Suprapubic skin (tissue), 4 donors: ENCODE data around the gene AKT1. TPM values are rescaled to one million over a fixed set of nuclear protein-coding genes. Genes with fewer than 3 reads are reported as not detected.

Source experiments
- DNase-seq, 2 donors: peaks; one replicate each; pipeline ENCODE4 v3.0.0-alpha.2; 2019; ENCODE audit warnings: low spot score in 2 of 2
- H3K27ac ChIP-seq: fragments of 200-600 bp; sonication (generic); one replicate; pipeline ENCODE4 v1.5.1; 2019
- H3K27me3 ChIP-seq: fragments of 200-600 bp; sonication (generic); one replicate; pipeline ENCODE4 v1.5.1; 2019
- H3K36me3 ChIP-seq: fragments of 200-600 bp; sonication (generic); one replicate; pipeline ENCODE4 v1.5.1; 2019
- H3K4me1 ChIP-seq: fragments of 200-600 bp; sonication (generic); one replicate; pipeline ENCODE4 v1.5.1; 2019
- H3K4me3 ChIP-seq: fragments of 200-600 bp; sonication (generic); one replicate; pipeline ENCODE4 v1.5.1; 2019; ENCODE audit warnings: mild to moderate bottlenecking
- H3K9me3 ChIP-seq: fragments of 200-600 bp; sonication (generic); one replicate; pipeline ENCODE4 v1.5.1; 2019
- CTCF ChIP-seq, 2 donors: fragments of 200-600 bp in 1 of 2; fragments of 450-650 bp in 1 of 2; sonication (generic) in 1 of 2; IDR thresholded peaks; one replicate each; pipeline ENCODE4 v1.5.1; 2016 to 2019; ENCODE audit warnings: antibody characterized with exemption in 2 of 2, mild to moderate bottlenecking in 1 of 2, moderate library complexity in 1 of 2
- EP300 ChIP-seq: sonication (generic); formaldehyde crosslinking; IDR thresholded peaks from one replicate; pipeline ENCODE4 v1.6.1; 2017; ENCODE audit warnings: antibody characterized with exemption
- POLR2A ChIP-seq, 2 donors: fragments of 450-650 bp; IDR thresholded peaks; one replicate each; pipeline ENCODE4 v1.6.1; 2017; ENCODE audit warnings: antibody characterized with exemption in 2 of 2, mild to moderate bottlenecking in 2 of 2, moderate library complexity in 2 of 2
- POLR2AphosphoS5 ChIP-seq, 3 donors: sonication (generic); formaldehyde crosslinking; IDR thresholded peaks; one replicate each; pipeline ENCODE4 v1.6.1; 2017; ENCODE audit warnings: antibody characterized with exemption in 3 of 3
- WGBS: methylation state at CpG from one replicate; pipeline ENCODE4 v1.1.5; 2018; 5-methylcytosine and 5-hydroxymethylcytosine counted together
- total RNA-seq, 4 donors: library from RNA; depleted of rRNA; stranded (reverse); fragments of >200 nt; gene quantifications; one replicate each; pipeline ENCODE4 v1.1.0, GENCODE V29; 2016

Gene AKT1
- total RNA-seq, 4 donors from 2014 or later = 63.1 to 77.6 (median 70.4) TPM

- DNase-seq = no peak
- no peaks in the 10 kb centered on the region for H3K27me3 ChIP-seq
- H3K4me1 ChIP-seq = peaks cover 10% of the 10 kb centered on the region
- no peak overlapping the region for H3K27ac ChIP-seq
- TF ChIP-seq POLR2A (IDR thresholded peaks at IDR 0.05) = no peak
- peak; percentile 11 to 45 for TF ChIP-seq CTCF (IDR thresholded peaks at IDR 0.05)
- TF ChIP-seq EP300 = no peak
- H3K36me3 ChIP-seq = peaks cover 54% of the 10 kb centered on the region
- H3K4me3 ChIP-seq = no peak overlapping the region
- 98% methylated on average over 5 of the region's 5 CpGs for WGBS
- H3K9me3 ChIP-seq = no peaks in the 10 kb centered on the region
Observed at GRCh38 chr14:104770851-104771272, 24.7 kb downstream of the AKT1 start.

- H3K9me3 ChIP-seq = no peaks in the 10 kb centered on the region
- H3K27me3 ChIP-seq = no peaks in the 10 kb centered on the region
- 78% methylated on average over 24 of the region's 24 CpGs for WGBS
- peaks cover 10% of the 10 kb centered on the region for H3K4me1 ChIP-seq
- H3K4me3 ChIP-seq = no peak overlapping the region
- H3K27ac ChIP-seq = no peak overlapping the region
- H3K36me3 ChIP-seq = peaks cover 46% of the 10 kb centered on the region
- DNase-seq = no peak
- TF ChIP-seq CTCF (IDR thresholded peaks at IDR 0.05) = no peak
- TF ChIP-seq POLR2A (IDR thresholded peaks at IDR 0.05) = no peak
- no peak for TF ChIP-seq EP300
Observed at GRCh38 chr14:104770072-104770579, 25.4 kb downstream of the AKT1 start.

- Histone ChIP-seq H3K36me3 (peaks cover 40% of the 10 kb centered on the region), H3K4me3 (no peak overlapping the region), H3K27me3 (no peaks in the 10 kb centered on the region), H3K4me1 (peaks cover 9% of the 10 kb centered on the region), H3K27ac (no peak overlapping the region), H3K9me3 (no peaks in the 10 kb centered on the region)
- DNase-seq = no peak
- WGBS = 78% methylated on average over 15 of the region's 18 CpGs
- TF ChIP-seq POLR2AphosphoS5 (IDR thresholded peaks at IDR 0.05) (no peak), EP300 (no peak), POLR2A (IDR thresholded peaks at IDR 0.05) (no peak), CTCF (IDR thresholded peaks at IDR 0.05) (no peak)
Observed at GRCh38 chr14:104769324-104770071, 26.1 kb downstream of the AKT1 start.

- no peaks in the 10 kb centered on the region for H3K27me3 ChIP-seq
- TF ChIP-seq EP300 = no peak
- TF ChIP-seq POLR2AphosphoS5 (IDR thresholded peaks at IDR 0.05) = no peak
- peak; percentile 76 to 98 for TF ChIP-seq CTCF (IDR thresholded peaks at IDR 0.05)
- TF ChIP-seq POLR2A (IDR thresholded peaks at IDR 0.05) = no peak
- H3K4me3 ChIP-seq = no peak overlapping the region
- DNase-seq = peak; percentile 94 to 95
- 26% methylated on average over 4 of the region's 25 CpGs for WGBS
- no peak overlapping the region for H3K27ac ChIP-seq
- H3K36me3 ChIP-seq = peaks cover 35% of the 10 kb centered on the region
- H3K9me3 ChIP-seq = no peaks in the 10 kb centered on the region
- H3K4me1 ChIP-seq = peaks cover 8% of the 10 kb centered on the region
Observed at GRCh38 chr14:104768437-104769323, 26.9 kb downstream of the AKT1 start.

- 88% methylated on average over 5 of the region's 5 CpGs for WGBS
- TF ChIP-seq POLR2AphosphoS5 (IDR thresholded peaks at IDR 0.05) (no peak), EP300 (no peak), POLR2A (IDR thresholded peaks at IDR 0.05) (no peak), CTCF (IDR thresholded peaks at IDR 0.05) (no peak)
- Histone ChIP-seq H3K4me3 (no peak overlapping the region), H3K9me3 (no peaks in the 10 kb centered on the region), H3K27me3 (no peaks in the 10 kb centered on the region), H3K4me1 (peaks cover 8% of the 10 kb centered on the region), H3K27ac (no peak overlapping the region), H3K36me3 (peaks cover 24% of the 10 kb centered on the region)
- no peak for DNase-seq
Observed at GRCh38 chr14:104767634-104767918, 28.0 kb downstream of the AKT1 start.
